HG02885 (cell line): Measurements from ENCODE around the gene DTNB.
A peak's percentile ranks its signal among the peaks of the same experiment; 100 is the strongest.
"Not testable (repeated sequence)": the region's sequence is repeated elsewhere in the genome, so short reads cannot be mapped to it uniquely, and the experiment has no call there.

Experiments
- ATAC-seq: cut with Tn5 transposase; IDR thresholded peaks from one replicate; pipeline ENCODE4 v1.9.1; 2021; ENCODE audit warnings: mild to moderate bottlenecking; ENCODE audit not compliant: unreplicated experiment, poor library complexity

The DTNB gene

GRCh38 chr2:25552318-25552717, 121.1 kb downstream of the DTNB start:
- ATAC-seq: no peak

DNA sequence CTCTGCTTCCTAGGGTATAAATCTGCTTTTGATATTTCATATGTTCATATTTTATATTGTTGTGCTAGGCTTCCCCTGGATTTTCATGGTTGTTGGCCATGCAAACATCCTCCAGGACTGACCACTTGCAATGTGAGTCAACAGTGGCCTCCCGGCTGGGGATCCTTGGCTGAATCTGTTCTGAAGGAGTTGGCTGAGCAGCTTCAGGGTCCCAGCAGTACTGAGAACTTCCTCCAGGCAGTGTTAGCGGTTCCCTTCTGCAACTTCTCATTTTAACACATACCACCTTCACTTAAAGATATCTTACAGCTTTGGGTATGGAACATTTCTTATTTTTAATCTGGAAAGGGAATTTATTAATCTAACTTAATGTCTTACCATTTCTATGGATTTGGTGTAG, 122.1 kb downstream of the DTNB start:
- ATAC-seq: no peak

DNA sequence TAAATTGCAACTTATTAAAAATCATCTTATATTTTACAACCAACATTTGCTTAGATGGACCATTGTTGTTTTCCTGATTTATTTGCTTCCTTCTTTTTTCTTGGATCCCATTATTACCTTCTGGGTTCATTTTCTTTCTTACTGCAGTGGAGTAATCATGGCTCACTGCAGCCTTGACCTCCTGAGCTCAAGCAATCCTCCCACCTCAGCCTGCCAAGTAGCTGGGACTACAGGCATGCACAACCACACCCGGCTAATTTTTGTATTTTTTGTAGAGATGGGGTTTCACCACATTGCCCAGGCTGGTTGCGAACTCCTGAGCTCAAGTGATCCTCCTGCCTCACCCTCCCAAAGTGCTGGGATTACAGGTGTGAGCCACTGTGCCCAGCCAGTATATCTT, 123.8 kb downstream of the DTNB start:
- ATAC-seq: not testable (repeated sequence)

GRCh38 chr2:25548601-25549000, 124.8 kb downstream of the DTNB start:
- no peak for ATAC-seq

DNA sequence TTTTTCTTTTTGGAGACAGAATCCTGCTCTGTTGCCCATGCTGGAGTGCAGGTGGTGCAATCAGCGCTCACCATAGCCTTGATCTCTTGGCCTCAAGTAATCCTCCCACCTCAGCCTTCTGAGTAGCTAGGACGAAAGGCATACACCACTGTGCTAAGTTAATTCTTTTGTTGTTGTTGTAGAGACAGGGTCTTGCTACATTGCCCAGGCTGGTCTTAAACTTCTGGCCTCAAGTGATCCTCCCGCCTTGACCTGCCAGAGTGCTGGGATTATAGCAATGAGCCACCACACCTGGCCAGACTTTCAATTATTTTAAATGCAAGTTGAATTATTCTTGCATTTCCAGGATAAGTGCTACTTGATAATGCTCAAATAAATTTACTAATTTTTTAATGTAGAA, 126.5 kb downstream of the DTNB start:
- no peak for ATAC-seq

DNA sequence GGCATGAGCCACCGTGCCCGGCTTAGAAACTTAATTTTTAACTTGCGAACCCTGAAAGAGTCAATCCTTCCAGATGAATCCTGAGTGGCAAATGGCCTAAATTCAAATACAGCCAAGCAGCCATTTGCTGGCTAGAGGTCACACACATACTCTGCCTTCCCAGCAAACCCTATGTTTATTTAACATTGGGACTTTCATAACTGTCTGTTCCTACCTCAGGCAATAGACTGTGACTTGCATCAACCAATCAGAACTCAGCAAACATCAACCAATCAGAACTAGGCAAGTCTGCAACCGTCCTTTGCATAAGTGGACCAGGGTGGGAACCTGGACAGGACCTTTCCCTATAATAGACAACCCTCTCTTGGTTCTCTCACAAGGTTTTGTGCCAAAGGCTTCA, 127.5 kb downstream of the DTNB start:
- ATAC-seq: no peak

- ATAC-seq: no peak
Measured at GRCh38 chr2:25544445-25544844, 128.9 kb downstream of the DTNB start.

DNA sequence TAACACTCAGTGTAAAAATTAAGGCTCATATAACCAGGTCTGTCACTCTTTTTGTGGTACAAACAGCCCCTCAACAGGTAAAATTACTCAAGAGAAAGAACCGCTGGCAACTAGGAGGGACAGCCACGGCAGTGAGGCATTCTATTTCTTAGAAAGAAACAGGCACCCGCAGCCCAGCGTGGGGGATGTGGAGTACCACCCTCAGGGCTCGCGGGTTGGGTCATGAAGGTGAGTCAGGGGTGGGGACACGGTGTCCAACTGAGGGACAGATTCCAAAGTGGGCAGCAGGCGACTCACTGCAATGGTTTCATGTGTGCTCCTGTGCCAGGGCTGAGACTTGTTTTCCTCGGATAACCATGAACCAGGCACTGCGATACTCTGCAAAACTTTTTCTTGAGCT, 129.4 kb downstream of the DTNB start:
- no peak for ATAC-seq

DNA sequence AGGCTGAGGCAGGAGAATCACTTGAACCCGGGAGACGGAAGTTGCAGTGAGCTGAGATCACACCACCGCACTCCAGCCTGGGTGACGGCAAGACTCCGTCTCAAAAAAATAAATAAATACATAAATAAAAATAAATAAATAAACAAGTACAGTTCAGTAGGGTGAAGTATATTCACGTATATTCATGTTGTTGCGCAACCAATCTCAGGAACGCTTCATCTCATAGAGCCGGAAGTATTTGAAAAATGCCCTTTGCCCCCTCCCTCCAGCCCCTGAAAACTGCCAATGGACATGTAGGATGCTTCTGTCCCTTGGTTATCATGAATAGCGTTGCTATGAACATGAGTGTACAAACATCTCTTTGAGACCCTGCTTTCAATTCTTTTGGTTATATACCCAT, 132.0 kb downstream of the DTNB start:
- no peak for ATAC-seq

DNA sequence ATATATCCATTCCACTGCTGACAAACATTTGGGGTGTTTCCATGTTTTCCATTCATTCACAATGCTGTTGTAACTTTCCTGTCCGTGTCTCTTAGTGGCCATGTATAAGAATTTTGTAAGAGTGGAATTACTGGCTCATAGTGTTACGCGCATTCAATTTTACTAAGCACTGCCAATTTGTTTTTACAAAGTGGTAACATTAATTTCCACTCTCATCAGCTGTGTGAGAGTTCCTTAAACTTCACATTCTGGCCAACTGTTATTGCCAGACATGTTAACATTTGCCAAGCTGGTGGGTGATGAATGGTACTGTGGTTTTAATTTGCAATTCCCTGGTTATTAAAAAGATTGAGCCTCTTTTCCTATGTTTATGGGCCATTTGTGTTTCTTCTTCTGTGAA, 134.2 kb downstream of the DTNB start:
- ATAC-seq: no peak

GRCh38 chr2:25537526-25537925, 135.9 kb downstream of the DTNB start:
- ATAC-seq: no peak

DNA sequence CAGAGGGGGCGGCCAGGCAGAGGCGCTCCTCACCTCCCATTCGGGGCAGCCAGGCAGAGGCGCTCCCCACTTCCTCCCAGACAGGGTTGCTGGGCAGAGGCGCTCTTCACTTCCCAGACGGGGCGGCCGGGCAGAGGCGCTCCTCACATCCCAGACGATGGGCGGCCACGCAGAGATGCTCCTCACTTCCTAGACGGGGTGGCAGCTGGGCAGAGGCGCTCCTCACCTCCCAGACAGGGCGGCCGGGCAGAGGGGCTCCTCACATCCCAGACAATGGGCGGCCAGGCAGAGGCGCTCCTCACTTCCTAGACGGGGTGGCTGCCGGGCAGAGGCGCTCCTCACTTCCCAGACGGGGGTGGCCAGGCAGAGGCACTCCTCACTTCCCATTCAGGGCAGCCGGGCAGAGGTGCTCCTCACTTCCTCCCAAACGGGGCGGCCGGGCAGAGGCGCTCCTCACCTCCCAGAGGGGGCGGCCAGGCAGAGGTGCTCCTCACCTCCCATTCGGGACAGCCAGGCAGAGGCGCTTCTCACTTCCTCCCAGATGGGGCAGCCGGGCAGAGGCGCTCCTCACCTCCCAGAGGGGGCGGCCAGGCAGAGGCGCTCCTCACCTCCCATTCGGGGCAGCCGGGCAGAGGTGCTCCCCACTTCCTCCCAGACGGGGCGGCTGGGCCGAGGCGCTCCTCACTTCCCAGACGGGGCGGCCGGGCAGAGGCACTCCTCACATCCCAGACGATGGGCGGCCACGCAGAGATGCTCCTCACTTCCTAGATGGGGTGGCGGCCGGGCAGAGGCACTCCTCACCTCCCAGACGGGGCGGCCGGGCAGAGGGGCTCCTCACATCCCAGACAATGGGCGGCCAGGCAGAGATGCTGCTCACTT, 137.7 kb downstream of the DTNB start:
- ATAC-seq: not testable (repeated sequence)

GRCh38 chr2:25534937-25535336, 138.4 kb downstream of the DTNB start:
- not testable (repeated sequence) for ATAC-seq

- ATAC-seq: no peak
Measured at GRCh38 chr2:25534455-25534854, 138.9 kb downstream of the DTNB start.

DNA sequence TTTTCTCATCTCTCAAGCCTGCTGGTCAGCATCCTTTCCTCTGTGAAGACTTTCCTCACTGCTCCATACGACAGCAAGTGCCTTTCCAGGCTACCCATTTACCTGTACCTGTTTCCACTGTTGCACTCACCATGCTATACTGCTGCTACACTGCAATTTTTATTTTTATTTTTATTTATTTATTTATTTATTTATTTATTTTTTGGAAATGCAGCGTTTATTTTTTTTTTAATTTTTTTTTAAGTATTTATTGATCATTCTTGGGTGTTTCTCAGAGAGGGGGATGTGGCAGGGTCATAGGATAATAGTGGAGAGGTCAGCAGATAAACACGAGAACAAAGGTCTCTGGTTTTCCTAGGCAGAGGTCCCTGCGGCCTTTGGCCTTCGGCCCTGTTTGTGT, 139.6 kb downstream of the DTNB start:
- ATAC-seq: not testable (repeated sequence)

- ATAC-seq: no peak
Measured at GRCh38 chr2:25532521-25532920, 140.9 kb downstream of the DTNB start.

- ATAC-seq: no peak
Measured at GRCh38 chr2:25529034-25529433, 144.3 kb downstream of the DTNB start.

- ATAC-seq: no peak
Measured at GRCh38 chr2:25528173-25528572, 145.2 kb downstream of the DTNB start.

GRCh38 chr2:25524507-25524906, 148.9 kb downstream of the DTNB start:
- no peak for ATAC-seq

DNA sequence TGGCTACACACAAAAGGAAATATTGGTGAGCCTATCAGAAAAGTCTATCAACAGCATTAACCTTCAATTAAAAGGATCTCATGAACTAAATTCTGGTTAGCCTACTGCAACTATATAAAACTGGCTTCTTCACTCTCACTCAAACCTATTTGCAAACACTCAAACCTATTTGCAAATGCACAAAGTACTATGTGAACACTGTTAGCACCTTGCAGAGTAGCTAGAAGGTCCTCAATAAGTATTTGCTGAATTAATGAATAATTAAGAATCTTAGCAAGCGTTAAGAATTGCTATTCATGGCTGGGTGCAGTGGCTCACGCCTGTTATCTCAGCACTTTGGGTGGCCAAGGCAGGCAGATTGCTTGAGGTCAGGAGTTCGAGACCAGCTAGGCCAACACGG, 150.3 kb downstream of the DTNB start:
- ATAC-seq: no peak

DNA sequence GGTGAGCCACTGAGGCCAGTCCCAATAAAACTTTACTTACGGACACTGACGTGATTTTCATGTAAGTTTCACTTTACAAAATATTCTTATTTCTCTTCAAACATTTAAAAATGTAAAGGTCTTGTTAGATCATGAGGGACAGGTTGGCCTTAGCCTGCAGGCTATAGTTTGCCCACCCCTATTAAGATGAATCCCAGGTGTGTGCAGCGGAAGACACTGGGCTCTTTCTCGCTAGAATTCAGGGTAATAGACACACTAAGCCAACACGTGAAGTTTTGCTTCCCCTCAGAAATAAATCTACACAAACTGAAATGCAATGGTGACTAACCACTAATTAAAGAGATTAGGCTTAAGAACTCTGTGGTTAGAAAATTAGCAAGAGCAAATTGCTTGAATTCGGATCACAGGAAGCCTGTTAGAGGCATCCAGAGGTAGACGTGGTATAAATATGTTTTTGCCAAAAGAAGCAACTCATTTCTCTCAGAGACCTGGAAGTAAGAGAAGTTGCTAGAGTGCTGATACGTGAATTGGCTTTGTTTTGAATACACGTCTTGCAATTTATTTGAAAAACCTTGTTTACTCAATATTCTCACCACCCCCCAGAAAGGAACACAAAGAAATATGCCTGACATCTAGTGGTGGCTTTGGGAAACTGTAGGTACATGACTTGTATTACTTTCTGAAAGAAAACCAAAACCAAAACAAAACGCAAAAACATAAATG, 151.6 kb downstream of the DTNB start:
- peak; percentile 64 for ATAC-seq

GRCh38 chr2:25521126-25521525, 152.3 kb downstream of the DTNB start:
- no peak for ATAC-seq
